Mucosa of stomach (tissue), 1 donor: ENCODE results near the gene FNDC4.
"Not testable (repeated sequence)": the region's sequence is repeated elsewhere in the genome, so short reads cannot be mapped to it uniquely, and the experiment has no call there.

ENCODE experiments used
- H3K27me3 ChIP-seq: one replicate; pipeline ENCODE4 v1.7.0; 2013; ENCODE audit warnings: mild to moderate bottlenecking, low read length; ENCODE audit not compliant: control insufficient read depth, insufficient read depth
- H3K36me3 ChIP-seq: one replicate; pipeline ENCODE4 v1.7.0; 2013; ENCODE audit warnings: low read length; ENCODE audit not compliant: control insufficient read depth, insufficient read depth
- H3K4me1 ChIP-seq: one replicate; pipeline ENCODE4 v1.7.0; 2013; ENCODE audit warnings: mild to moderate bottlenecking, low read length; ENCODE audit not compliant: control insufficient read depth, insufficient read depth
- H3K4me3 ChIP-seq: one replicate; pipeline ENCODE4 v1.7.0; 2013; ENCODE audit warnings: low read length
- H3K9ac ChIP-seq: one replicate; pipeline ENCODE4 v1.7.0; 2013; ENCODE audit warnings: mild to moderate bottlenecking, low read length, moderate library complexity
- H3K9me3 ChIP-seq: one replicate; pipeline ENCODE4 v1.7.0; 2013; ENCODE audit warnings: mild to moderate bottlenecking, low read length, moderate library complexity; ENCODE audit not compliant: control insufficient read depth
- donor health status: Pancreatic carcinoma.

The FNDC4 gene, protein sequence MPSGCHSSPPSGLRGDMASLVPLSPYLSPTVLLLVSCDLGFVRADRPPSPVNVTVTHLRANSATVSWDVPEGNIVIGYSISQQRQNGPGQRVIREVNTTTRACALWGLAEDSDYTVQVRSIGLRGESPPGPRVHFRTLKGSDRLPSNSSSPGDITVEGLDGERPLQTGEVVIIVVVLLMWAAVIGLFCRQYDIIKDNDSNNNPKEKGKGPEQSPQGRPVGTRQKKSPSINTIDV

DNA sequence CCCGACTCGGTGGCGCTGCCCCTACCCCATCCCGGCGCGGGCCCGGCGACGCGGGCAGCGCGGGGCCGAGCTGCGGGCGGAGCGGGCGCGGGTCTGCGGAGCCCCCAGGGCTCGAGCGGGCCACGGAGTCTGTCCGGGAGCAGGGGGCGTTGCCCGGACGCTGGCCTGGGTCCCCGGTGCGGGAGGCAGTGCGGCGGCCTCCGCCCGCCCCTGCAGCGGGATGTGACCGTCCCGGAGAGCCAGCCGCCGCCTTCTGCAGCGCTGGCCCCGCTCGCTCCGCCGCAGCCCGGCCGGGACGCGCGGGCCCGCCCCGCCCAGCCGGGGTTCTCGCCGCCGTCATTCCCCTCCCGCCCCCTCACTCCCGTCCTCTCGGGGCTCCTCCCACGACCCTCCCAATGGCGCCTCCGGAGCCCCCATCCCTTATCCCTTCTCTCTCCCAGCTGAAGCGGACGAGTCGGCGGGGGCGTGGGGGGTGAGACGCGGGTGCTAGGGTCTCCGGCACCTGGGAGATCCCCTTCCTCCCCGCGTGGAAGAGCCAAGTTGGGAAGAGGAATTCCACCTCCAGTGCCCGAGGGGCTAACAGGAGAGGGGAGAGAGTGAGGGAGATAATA lies at the start of gene FNDC4:
Gene FNDC4, minus strand, starts transcription at position 257 of the 611 bp plus-strand sequence. CDS start 521 bp downstream, outside the sequence.
- Histone ChIP-seq H3K36me3 (no peaks in the 10 kb centered on the region), H3K4me3 (no peak within 1 kb of the TSS), H3K27me3 (peaks cover 7% of the 10 kb centered on the region), H3K4me1 (peaks cover 34% of the 10 kb centered on the region), H3K9ac (peak within 1 kb of the TSS; percentile 55), H3K9me3 (no peaks in the 10 kb centered on the region)

DNA sequence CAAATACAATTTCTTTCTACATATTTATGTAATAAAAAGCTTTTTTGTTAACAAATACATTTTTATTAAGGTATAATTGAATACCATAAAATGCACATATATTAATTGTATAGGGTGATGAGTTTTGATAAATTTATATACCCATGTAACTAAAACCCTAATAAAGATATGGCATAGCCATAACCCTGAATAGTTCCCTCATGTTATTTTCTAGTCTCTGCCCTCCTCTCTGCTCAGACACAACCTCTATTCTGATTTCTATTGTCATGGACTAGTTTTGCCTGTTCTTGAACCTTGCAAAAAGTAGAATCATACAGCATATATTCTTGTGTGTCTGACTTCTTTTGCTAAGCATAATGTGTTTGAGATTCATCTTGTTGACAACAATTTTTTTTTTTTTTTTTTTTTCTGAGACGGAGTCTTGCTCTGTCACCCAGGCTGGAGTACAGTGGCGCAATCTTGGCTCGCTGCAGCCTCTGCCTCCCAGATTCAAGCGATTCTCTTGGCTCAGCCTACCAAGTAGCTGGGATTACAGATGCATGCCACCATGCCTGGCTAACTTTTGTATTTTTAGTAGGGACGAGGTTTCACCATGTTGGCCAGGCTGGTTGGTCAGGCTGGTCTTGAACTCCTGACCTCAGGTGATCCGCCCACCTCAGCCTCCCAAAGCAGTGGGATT lies 49.3 kb upstream of the FNDC4 start:
- Histone ChIP-seq H3K36me3 (no peaks in the 10 kb centered on the region), H3K27me3 (no peaks in the 10 kb centered on the region), H3K4me1 (no peaks in the 10 kb centered on the region), H3K4me3 (no peak overlapping the region), H3K9ac (no peak overlapping the region), H3K9me3 (no peaks in the 10 kb centered on the region)

DNA sequence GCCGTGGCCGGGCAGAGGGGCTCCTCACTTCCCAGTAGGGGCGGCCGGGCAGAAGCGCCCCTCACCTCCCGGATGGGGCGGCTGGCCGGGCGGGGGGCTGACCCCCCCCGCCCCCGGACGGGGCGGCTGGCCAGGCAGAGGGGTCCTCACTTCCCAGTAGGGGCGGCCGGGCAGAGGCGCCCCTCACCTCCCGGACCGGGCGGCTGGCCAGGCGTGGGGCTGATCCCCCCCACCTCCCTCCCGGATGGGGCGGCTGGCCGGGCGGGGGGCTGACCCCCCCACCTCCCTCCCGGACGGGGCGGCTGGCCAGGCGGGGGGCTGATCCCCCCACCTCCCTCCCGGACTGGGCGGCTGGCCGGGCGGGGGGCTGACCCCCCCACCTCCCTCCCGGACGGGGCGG lies 44.6 kb upstream of the FNDC4 start:
- not testable (repeated sequence) for H3K27me3 ChIP-seq, H3K4me3 ChIP-seq, H3K4me1 ChIP-seq, H3K9me3 ChIP-seq, H3K9ac ChIP-seq, H3K36me3 ChIP-seq

DNA sequence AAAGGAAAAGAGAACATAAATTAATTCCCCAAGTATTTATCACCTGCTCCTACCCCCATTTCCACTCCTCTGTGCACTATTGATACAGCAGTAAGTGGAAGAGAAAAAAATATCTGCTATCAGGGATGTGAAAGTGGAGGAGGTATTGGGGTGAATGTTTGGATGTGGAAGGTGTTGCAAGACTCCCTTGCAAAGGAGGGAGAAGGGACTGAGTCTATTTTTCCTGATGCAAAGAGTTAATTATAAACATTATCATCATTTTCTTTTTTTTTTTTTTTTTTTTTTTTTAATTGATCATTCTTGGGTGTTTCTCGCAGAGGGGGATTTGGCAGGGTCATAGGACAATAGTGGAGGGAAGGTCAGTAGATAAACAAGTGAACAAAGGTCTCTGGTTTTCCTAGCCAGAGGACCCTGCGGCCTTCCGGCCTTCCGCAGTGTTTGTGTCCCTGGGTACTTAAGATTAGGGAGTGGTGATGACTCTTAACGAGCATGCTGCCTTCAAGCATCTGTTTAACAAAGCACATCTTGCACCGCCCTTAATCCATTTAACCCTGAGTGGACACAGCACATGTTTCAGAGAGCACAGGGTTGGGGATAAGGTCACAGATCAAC lies 43.9 kb upstream of the FNDC4 start:
- not testable (repeated sequence) for H3K36me3 ChIP-seq, H3K4me3 ChIP-seq, H3K9ac ChIP-seq, H3K4me1 ChIP-seq, H3K27me3 ChIP-seq, H3K9me3 ChIP-seq

DNA sequence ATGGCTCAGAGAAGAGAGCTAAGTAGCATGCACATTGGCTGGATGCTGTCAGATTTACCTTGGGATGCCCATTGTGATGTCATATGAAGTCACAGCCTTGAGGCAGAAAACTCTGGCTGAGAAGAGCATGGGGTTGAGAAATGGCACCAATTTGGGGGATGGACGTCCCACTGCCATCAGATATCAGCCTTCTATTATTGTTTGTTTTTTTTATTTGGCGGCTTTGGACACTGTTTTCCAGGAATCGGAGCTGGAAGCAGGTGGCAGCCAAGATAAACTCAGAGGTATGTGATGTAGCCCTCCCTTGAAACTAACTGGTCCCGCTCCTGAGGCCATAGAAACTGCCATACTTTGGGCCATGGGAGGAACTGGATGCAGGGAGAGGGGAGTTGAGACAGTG lies 42.3 kb upstream of the FNDC4 start:
- peaks cover 4% of the 10 kb centered on the region for H3K27me3 ChIP-seq
- no peaks in the 10 kb centered on the region for H3K9me3 ChIP-seq
- H3K4me3 ChIP-seq: no peak overlapping the region
- no peaks in the 10 kb centered on the region for H3K36me3 ChIP-seq
- H3K4me1 ChIP-seq: no peaks in the 10 kb centered on the region
- no peak overlapping the region for H3K9ac ChIP-seq

DNA sequence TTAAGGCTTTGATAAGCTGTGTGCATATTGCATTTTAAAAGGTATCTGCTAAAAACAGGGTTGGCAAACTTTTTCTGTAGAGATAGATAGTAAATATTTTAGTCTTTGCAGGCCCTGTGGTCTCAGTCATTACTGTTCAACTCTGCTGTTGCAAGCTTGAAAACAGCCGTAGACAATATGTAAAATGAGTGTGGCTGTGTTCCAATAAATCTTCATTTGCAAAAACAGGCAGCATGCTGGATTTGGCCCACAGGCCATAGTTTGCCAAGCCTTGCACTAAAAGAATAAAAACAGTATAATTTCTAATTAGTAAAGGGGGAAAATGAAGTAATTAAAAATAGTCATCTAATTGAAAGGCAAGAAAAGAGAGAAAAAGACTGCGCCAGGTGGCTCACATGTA lies 37.0 kb upstream of the FNDC4 start:
- Histone ChIP-seq H3K4me3 (no peak overlapping the region), H3K27me3 (peaks cover 4% of the 10 kb centered on the region), H3K36me3 (no peaks in the 10 kb centered on the region), H3K9ac (no peak overlapping the region), H3K4me1 (no peaks in the 10 kb centered on the region), H3K9me3 (no peaks in the 10 kb centered on the region)

DNA sequence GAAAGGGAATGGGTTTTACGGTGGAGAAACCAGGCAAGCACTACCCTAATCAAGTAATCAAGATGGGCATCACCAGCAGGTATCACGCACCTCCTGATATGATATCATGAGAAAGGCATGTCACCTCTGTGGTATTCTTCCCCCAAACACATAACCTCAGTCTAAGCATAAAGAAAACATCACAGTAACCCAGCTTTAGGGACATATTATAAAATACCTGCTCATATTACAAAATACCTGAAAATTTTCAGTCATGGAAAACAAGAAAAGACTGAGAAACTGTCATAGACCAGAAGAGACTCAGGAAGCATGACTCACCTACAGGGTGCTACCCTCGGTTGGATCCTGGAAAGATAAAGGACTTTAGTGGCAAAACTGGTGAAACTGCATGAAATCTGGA lies 32.2 kb upstream of the FNDC4 start:
- Histone ChIP-seq H3K4me3 (no peak overlapping the region), H3K27me3 (no peaks in the 10 kb centered on the region), H3K9me3 (no peaks in the 10 kb centered on the region), H3K4me1 (no peaks in the 10 kb centered on the region), H3K36me3 (no peaks in the 10 kb centered on the region), H3K9ac (no peak overlapping the region)

DNA sequence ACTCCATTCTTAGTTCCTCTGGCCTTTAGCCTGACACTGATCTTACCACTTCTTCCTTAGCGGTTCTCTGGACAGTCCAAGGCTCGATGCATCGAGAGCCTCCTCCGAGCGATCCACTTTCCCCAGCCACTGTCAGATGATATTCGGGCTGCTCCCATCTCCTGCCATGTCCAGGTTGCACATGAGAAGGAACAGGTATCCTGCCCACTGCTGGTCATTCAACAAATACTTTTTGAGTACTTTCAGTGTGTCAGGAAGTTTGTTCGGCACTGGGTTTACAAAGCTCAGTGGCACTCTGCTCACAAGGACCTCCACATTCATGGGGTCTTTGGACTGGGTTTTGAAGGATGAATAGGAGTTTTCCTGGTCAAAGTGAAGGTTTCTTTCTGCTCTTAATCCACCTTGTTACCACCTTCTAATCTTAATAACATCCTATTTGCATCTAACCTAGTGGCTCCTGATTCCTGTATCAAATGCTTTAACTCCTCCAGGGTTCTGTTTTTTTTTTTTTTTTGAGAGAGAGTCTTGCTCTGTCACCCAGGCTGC lies 27.5 kb upstream of the FNDC4 start:
- no peaks in the 10 kb centered on the region for H3K4me1 ChIP-seq
- no peaks in the 10 kb centered on the region for H3K9me3 ChIP-seq
- H3K36me3 ChIP-seq: no peaks in the 10 kb centered on the region
- no peak overlapping the region for H3K9ac ChIP-seq
- no peak overlapping the region for H3K4me3 ChIP-seq
- no peaks in the 10 kb centered on the region for H3K27me3 ChIP-seq

DNA sequence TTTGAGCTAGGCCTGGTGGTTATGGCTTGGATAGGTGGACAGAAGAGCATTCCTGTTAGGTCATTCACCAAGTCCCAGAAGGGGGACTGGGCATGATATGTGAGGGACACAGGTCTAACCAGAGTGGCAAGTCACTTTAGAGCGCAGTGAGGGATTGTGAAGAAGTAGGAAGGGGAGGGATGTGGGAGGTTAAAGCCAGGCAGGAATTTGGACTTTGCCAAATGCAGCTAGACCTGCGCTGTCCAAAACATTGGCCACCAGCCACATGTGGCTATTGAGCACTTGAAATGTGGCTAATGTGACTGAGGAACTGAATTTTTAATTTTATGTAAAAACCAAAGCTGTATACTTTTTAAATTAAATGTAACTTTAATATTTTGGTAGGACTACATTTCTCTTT lies 25.3 kb upstream of the FNDC4 start:
- Histone ChIP-seq H3K4me3 (no peak overlapping the region), H3K36me3 (no peaks in the 10 kb centered on the region), H3K9me3 (no peaks in the 10 kb centered on the region), H3K27me3 (no peaks in the 10 kb centered on the region), H3K4me1 (no peaks in the 10 kb centered on the region), H3K9ac (no peak overlapping the region)

DNA sequence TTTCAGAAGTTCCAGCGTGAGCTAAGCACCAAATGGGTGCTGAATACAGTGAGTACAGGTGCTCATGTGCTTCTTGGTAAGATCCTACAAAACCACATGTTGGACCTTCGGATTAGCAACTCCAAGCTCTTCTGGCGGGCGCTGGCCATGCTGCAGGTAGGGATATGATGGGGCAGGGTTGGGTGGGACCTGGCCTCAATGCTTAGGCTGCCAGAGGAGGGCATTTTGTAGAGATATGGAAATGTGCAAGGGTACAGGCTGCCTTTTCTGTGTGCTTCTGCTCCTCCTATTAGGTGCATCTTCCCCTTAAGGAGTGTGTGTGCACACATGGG lies 23.7 kb upstream of the FNDC4 start:
- H3K4me3 ChIP-seq: no peak overlapping the region
- no peak overlapping the region for H3K9ac ChIP-seq
- H3K4me1 ChIP-seq: no peaks in the 10 kb centered on the region
- H3K27me3 ChIP-seq: no peaks in the 10 kb centered on the region
- H3K9me3 ChIP-seq: no peaks in the 10 kb centered on the region
- H3K36me3 ChIP-seq: no peaks in the 10 kb centered on the region

DNA sequence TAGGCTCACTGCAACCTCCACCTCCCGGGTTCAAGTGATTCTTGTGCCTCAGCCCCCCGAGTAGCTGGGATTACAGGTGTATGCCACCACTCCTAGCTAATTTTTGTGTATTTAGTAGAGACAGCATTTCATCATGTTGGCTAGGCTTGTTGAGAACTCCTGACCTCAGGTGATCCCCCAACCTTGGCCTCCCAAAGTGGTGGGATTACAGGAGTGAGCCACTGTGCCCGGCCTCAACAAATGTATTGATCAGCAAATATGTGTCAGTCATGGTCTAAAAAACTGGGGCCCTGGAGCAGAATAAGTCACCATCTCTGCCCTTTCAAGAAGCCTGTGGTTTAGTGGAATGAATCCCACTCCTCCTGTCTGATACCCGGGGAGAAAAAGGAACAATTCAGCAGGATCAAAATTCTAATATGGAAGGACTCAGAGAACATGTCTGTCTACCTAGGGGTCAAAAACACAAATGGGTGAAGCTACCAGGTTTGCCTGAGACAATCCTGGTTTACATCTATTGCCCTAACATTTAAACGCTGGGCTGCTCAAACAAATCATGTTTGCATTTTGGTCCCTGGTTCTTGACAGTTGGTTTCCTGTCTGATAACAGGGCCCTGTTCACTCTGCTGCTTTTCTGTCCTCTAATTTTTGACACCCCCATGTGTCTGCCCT lies 23.2 kb upstream of the FNDC4 start:
- Histone ChIP-seq H3K4me3 (no peak overlapping the region), H3K9ac (no peak overlapping the region), H3K9me3 (no peaks in the 10 kb centered on the region), H3K27me3 (no peaks in the 10 kb centered on the region), H3K36me3 (no peaks in the 10 kb centered on the region), H3K4me1 (no peaks in the 10 kb centered on the region)

DNA sequence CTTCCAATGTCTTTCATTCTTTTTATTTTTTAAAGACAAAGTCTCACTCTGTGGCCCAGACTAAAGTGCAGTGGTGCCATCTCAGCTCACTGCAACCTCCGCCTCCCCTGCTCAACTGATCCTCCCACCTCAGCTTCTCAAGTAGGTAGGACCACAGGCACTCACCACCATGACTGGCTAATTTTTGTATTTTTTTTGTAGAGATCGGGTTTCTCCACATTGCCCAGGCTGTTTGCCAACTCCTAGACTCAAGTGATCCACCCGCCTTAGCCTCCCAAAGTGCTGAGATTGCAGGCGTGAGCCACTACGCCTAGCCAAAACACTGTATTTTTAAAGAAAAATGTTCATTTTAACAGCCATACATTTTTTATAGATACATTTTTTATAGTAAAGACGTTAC lies 14.3 kb upstream of the FNDC4 start:
- Histone ChIP-seq H3K36me3 (no peaks in the 10 kb centered on the region), H3K9ac (no peak overlapping the region), H3K4me1 (no peaks in the 10 kb centered on the region), H3K4me3 (no peak overlapping the region), H3K9me3 (no peaks in the 10 kb centered on the region), H3K27me3 (no peaks in the 10 kb centered on the region)
